ENCODE results near the gene KMT2B. TPM values are rescaled to one million over a fixed set of nuclear protein-coding genes. Genes with fewer than 3 reads are reported as not detected.

KMT2B gene
- total and polyA plus RNA-seq, 2 donors (not counting 1 experiment from before 2014, with no cell fraction given) = 85.6 to 96.9 TPM

GRCh38 chr19:35724560-35724959 lies 6.8 kb downstream of the KMT2B start:
- no peaks in the 10 kb centered on the region for H3K9me3 ChIP-seq (ENCODE audit: control extremely low read depth in 1 of 3, control insufficient read depth in 2 of 3, insufficient read depth in 1 of 3, low read length in 2 of 3)
- H2AFZ ChIP-seq (ENCODE audit: insufficient read depth, low read depth, low read length, poor library complexity, severe bottlenecking) = no peak overlapping the region
- H3K4me3 Mint-ChIP-seq = no peak overlapping the region
- no peaks in the 10 kb centered on the region for H3K9me3 Mint-ChIP-seq (ENCODE audit: insufficient read depth)
- no peaks in the 10 kb centered on the region for H3K27me3 ChIP-seq (replicated peaks in 1 of 4; ENCODE audit: control extremely low read depth in 1 of 4, control insufficient read depth in 3 of 4, insufficient read depth in 4 of 4, low read length in 3 of 4)
- no peak overlapping the region for H3K9ac ChIP-seq (ENCODE audit: low read length)
- intact Hi-C loops (cut with micrococcal nuclease) = no loop called here
- peaks cover 0 to 2% of the 10 kb centered on the region in 2 donors for H3K4me1 ChIP-seq (ENCODE audit: control insufficient read depth in 2 of 2, insufficient read depth in 2 of 2, low read length in 2 of 2)
- peaks cover 8% of the 10 kb centered on the region for H3K4me1 Mint-ChIP-seq
- H3K79me2 ChIP-seq (ENCODE audit: control insufficient read depth, insufficient read depth, low read length) = peaks cover 79% of the 10 kb centered on the region
- H3K27ac ChIP-seq (ENCODE audit: low read length in 2 of 2) = no peak overlapping the region
- no peaks in the 10 kb centered on the region for H3K27me3 Mint-ChIP-seq
- H3K4me3 ChIP-seq (ENCODE audit: control extremely low read depth in 1 of 5, extremely low read depth in 1 of 5, insufficient read depth in 1 of 5, low read depth in 2 of 5, low read length in 4 of 5) = no peak overlapping the region
- ATAC-seq (ENCODE audit: low read depth) (no peak), DNase-seq (no peak)
- ChIA-PET POLR2A (interaction anchor here (1.2 kb wide), 1 partner anchor 16 kb away, joined by 3 read pairs; no protein-coding TSS in a partner anchor), CTCF (interaction anchor here (1.1 kb wide), 1 partner anchor 31 kb away, joined by 3 read pairs; no protein-coding TSS in a partner anchor)
- no peak overlapping the region for H3K4me2 ChIP-seq (replicated peaks; ENCODE audit: low read depth, low read length, poor library complexity, severe bottlenecking)
- H3K36me3 ChIP-seq (replicated peaks in 1 of 2; ENCODE audit: control extremely low read depth in 1 of 2, control insufficient read depth in 1 of 2, extremely low read depth in 1 of 2, insufficient read depth in 2 of 2, low read length in 1 of 2) = peaks cover 5 to 91% of the 10 kb centered on the region in 2 experiments
- 98% methylated on average over 10 of the region's 12 CpGs for WGBS (ENCODE audit: insufficient coverage)
- H3K27ac Mint-ChIP-seq = no peak overlapping the region
- no peak for TF ChIP-seq CTCF (IDR thresholded peaks at IDR 0.05)
- peaks cover 63% of the 10 kb centered on the region for H4K20me1 ChIP-seq (ENCODE audit: control insufficient read depth, insufficient read depth, low read length, poor library complexity, severe bottlenecking)

- CTCF ChIA-PET = interaction anchor here (1.1 kb wide), 1 partner anchor 32 kb away, joined by 3 read pairs; no protein-coding TSS in a partner anchor
- POLR2A ChIA-PET = interaction anchor here (0.5 to 1.2 kb wide), 2 partner anchors 15 to 159 kb away, joined by 3 read pairs; no protein-coding TSS in a partner anchor
- H4K20me1 ChIP-seq (ENCODE audit: control insufficient read depth, insufficient read depth, low read length, poor library complexity, severe bottlenecking) = peaks cover 55% of the 10 kb centered on the region
- H3K36me3 ChIP-seq (replicated peaks in 1 of 2; ENCODE audit: control extremely low read depth in 1 of 2, control insufficient read depth in 1 of 2, extremely low read depth in 1 of 2, insufficient read depth in 2 of 2, low read length in 1 of 2) = peaks cover 5 to 91% of the 10 kb centered on the region in 2 experiments
- Mint-ChIP-seq H3K4me3 (no peak overlapping the region), H3K27ac (no peak overlapping the region), H3K4me1 (peaks cover 5% of the 10 kb centered on the region), H3K9me3 (ENCODE audit: insufficient read depth) (no peaks in the 10 kb centered on the region), H3K27me3 (no peaks in the 10 kb centered on the region)
- ATAC-seq (ENCODE audit: low read depth) (no peak), DNase-seq (no peak)
- H3K4me1 ChIP-seq (ENCODE audit: control insufficient read depth in 2 of 2, insufficient read depth in 2 of 2, low read length in 2 of 2) = no peaks in the 10 kb centered on the region
- intact Hi-C loops (cut with micrococcal nuclease) = no loop called here
- H3K9ac ChIP-seq (ENCODE audit: low read length) = no peak overlapping the region
- TF ChIP-seq CTCF (IDR thresholded peaks at IDR 0.05) (no peak), EZH2 (IDR thresholded peaks at IDR 0.05; ENCODE audit: borderline replicate concordance, insufficient read depth, low read depth, low read length, poor library complexity, severe bottlenecking) (no peak)
- no peaks in the 10 kb centered on the region for H3K9me3 ChIP-seq (ENCODE audit: control extremely low read depth in 1 of 3, control insufficient read depth in 2 of 3, insufficient read depth in 1 of 3, low read length in 2 of 3)
- no peak overlapping the region for H3K4me2 ChIP-seq (replicated peaks; ENCODE audit: low read depth, low read length, poor library complexity, severe bottlenecking)
- no peak overlapping the region for H3K27ac ChIP-seq (ENCODE audit: low read length in 2 of 2)
- H3K4me3 ChIP-seq (ENCODE audit: control extremely low read depth in 1 of 5, extremely low read depth in 1 of 5, insufficient read depth in 1 of 5, low read depth in 2 of 5, low read length in 4 of 5) = no peak overlapping the region
- H3K79me2 ChIP-seq (ENCODE audit: control insufficient read depth, insufficient read depth, low read length) = peaks cover 77% of the 10 kb centered on the region
- no peaks in the 10 kb centered on the region for H3K27me3 ChIP-seq (replicated peaks in 1 of 4; ENCODE audit: control extremely low read depth in 1 of 4, control insufficient read depth in 3 of 4, insufficient read depth in 4 of 4, low read length in 3 of 4)
- WGBS (ENCODE audit: insufficient coverage) = 96% methylated on average over 9 of the region's 23 CpGs
- H2AFZ ChIP-seq (ENCODE audit: insufficient read depth, low read depth, low read length, poor library complexity, severe bottlenecking) = no peak overlapping the region
Observed at GRCh38 chr19:35725216-35725861, 7.5 kb downstream of the KMT2B start.
